Measurements from ENCODE around the gene DPT.

The DPT gene

GRCh38 chr1:168697356-168698126, 31.5 kb downstream of the DPT start:
- DNase-seq = no peak

GRCh38 chr1:168696125-168696760, 32.8 kb downstream of the DPT start:
- no peak for DNase-seq

GRCh38 chr1:168693872-168694238, 35.2 kb downstream of the DPT start:
- DNase-seq = no peak

- DNase-seq = no peak
These were observed 35.7 kb downstream of the DPT start for GRCh38 chr1:168693197-168693871.

- no peak for DNase-seq
These were observed 36.5 kb downstream of the DPT start for GRCh38 chr1:168692472-168692871.

GRCh38 chr1:168691541-168691940, 37.5 kb downstream of the DPT start:
- DNase-seq = no peak

- DNase-seq = peak in 1 of 2 experiments; percentile 39
These were observed 39.0 kb downstream of the DPT start for GRCh38 chr1:168689726-168690602.

- DNase-seq = no peak
These were observed 39.7 kb downstream of the DPT start for GRCh38 chr1:168689327-168689657.

- no peak for DNase-seq
These were observed 40.2 kb downstream of the DPT start for GRCh38 chr1:168688644-168689326.

GRCh38 chr1:168687816-168688215, 41.2 kb downstream of the DPT start:
- no peak for DNase-seq

- no peak for DNase-seq
These were observed 42.3 kb downstream of the DPT start for GRCh38 chr1:168686666-168687065.

GRCh38 chr1:168683871-168684270, 45.1 kb downstream of the DPT start:
- DNase-seq = no peak

- no peak for DNase-seq
These were observed 52.1 kb downstream of the DPT start for GRCh38 chr1:168676861-168677260.

GRCh38 chr1:168676029-168676812, 52.8 kb downstream of the DPT start:
- no peak for DNase-seq

- no peak for DNase-seq
These were observed 54.9 kb downstream of the DPT start for GRCh38 chr1:168673974-168674683.

- no peak for DNase-seq
These were observed 56.7 kb downstream of the DPT start for GRCh38 chr1:168672278-168672677.

- DNase-seq = no peak
These were observed 57.2 kb downstream of the DPT start for GRCh38 chr1:168671782-168672181.

- DNase-seq = no peak
These were observed 63.0 kb downstream of the DPT start for GRCh38 chr1:168665975-168666374.

GRCh38 chr1:168664069-168664834, 64.8 kb downstream of the DPT start:
- no peak for DNase-seq

GRCh38 chr1:168656485-168656884, 72.5 kb downstream of the DPT start:
- DNase-seq = peak; percentile 62 to 82

Measured in NCI-H187 (cell line).